Measurements from ENCODE around the gene FAM168A.

FAM168A gene

DNA sequence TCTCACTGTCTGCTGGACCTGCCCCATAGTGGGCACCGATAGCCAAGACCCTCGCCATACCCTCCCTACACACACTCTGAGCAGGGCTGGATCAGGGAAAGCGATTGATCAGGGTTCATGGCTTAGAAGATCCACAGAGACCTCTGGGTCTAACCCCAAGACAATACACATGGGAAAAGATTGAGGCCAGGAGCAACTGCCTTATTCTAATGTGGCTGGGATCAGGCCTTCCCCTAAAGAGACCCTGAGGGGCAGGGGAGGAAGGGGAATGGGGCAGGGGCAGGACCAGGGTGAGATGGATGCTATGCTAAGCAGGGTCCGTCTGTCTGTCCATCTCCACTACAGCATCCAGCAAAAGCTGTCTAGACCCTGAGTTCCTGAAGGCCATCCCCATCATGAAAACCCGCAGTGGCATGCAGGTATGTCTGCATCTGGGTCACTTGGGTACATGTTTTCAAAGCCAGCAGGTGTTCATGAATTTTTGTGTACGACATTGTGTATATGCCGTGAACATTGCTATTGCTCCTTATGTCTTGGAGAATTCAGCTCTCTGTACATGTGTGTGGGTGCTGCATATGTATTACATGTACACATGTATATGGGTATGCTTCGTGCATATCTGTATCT lies 237.1 kb downstream of the FAM168A start:
- no peak for DNase-seq

DNA sequence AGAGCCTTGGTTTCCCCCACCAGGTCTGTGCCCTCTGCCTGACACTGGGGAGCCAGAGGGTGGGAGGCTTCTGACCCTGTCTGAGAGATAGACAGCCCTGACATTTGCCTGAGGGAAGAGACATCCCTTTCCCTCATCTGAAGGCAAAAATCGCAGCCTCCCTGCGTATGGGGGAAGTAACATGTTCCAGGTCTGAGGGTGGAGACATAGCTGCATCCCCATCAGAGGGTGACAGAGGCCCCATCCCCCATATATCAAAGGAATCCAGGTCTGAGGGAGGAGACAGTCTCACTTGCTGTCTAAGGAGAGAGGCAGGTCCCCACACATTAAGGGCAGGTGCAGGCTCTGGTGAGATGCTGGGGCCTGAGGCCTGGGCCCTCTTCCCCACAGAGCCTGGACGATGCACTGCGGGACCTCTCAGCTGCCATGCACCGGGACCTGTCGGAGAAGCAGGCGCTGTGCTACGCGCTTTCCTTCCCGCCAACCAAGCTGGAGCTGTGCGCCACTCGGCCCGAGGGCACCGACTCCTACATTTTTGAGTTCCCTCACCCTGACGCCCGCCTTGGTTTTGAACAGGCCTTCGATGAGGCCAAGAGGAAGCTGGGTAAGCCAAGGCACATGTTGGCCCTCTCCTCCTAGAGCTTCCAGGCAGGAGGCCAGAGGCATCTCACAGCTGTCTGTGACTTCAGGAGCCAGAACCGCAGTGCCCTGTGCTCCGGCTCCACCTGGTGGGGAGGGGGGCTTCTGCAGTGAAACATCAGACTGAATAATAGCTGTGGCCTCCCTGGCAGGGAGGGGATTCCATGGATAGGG lies 237.8 kb downstream of the FAM168A start:
- DNase-seq: peak; percentile 28

DNA sequence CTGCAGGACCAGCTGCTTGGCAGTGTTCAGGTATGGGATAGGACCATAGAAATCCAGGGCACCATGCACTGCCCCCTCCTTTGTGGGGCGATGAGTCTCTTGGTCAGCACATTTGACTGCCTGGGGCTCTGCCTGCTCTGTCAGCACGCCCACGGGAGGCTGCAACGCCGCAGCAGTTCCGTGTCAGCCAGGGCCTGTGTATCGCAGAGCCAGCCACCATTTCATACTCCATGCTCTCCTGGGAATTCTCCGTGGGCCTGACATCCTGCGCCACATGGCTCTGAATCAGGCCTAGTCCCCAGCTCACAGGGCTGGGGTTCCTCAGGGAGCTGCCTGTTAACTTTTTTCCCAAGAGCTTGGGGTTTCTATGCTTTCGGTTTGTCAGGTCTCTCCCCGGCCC lies 238.6 kb downstream of the FAM168A start:
- DNase-seq: no peak

DNA sequence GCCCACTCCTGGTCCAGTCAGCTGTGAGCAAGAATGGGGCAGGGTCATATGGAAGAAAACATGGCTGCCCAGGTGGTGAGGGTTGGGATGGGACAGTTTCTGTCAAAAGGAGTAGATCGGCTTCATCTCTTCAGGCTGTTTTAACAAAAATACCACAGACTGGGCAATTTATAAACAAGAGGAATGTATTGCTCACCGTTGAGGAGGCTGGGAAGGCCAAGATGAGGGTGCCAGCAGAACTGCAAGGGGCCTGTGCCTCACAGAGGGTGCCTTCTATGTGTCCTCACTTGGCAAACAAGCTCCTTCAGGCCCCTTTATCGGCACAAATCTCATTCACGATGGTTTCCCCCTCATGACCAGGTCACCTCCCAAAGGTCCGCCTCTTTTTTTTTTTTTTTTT lies 239.8 kb downstream of the FAM168A start:
- DNase-seq: no peak

DNA sequence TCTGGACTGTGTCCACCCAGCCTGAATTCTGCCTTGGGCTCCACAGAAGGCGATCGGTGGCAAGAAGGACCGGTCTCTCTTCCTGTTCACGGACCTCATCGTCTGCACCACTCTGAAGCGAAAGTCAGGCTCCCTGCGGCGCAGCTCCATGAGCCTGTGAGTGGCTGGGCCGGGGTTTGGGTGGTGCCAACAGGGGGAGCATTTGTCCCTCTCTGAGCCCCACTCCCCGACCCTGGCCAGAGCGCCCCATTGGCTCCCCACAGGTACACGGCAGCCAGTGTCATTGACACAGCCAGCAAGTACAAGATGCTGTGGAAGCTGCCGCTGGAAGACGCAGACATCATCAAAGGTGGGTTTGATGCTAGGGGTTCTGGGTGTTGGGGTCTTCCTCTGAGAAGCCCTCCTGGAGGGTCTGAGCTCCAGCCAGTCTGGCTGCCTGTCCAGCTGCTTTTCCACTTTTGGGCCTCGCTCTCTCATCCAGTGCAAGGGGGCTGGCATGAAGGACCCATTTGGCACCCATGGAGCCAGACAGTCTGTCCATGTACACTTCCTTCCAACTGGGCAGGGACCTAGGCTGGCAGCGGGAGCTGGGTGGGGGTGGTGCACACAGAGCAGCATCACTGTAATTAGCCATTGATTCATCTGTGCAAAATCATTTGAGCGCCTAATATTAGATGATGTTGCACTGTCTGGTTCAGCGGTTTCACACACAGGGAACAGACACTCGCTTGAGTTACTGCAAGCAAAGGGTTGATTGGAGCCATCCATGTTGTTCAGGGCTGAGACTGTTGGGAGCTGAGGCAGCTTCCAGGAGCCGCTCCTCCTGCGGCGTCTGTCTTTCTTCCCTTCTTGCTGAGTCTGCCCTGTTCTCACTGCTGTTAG lies 240.7 kb downstream of the FAM168A start:
- no peak for DNase-seq

DNA sequence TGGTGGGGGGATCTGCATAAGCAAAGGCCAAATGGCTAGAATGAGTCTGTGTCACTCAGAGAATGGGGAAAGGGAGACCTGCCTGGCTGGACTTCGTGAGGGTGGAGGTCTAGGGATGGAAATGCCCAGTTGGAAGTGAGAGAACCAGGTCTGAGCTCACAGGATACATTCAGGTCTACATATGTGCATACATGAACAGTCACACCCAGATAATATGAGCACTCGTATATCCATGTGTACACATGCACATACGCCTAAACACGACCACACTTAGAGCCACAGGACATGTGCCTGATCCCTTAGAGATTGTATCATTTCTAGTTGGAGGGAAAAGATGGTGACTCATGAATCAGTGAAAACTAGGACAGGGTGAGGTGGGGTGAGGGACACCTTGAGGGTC lies 242.8 kb downstream of the FAM168A start:
- no peak for DNase-seq

DNA sequence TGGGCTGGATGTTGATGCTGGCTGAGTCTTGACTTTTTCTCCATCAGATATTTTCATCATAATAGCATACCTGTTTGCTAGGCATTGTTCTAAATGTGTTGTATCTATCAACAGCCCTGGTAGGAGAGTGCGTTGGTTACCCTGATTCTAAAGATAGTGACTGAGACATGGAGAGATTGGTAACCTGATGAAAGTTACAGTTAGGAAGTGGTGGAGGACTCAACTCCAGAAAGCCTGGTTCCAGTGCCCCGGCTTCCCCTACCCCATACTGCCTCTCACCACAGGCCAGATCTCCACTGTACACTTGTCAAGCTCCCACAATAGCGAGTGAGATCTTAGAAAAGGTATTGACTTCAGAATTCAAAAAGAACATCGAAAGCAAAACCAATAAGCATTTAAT lies 244.5 kb downstream of the FAM168A start:
- no peak for DNase-seq

DNA sequence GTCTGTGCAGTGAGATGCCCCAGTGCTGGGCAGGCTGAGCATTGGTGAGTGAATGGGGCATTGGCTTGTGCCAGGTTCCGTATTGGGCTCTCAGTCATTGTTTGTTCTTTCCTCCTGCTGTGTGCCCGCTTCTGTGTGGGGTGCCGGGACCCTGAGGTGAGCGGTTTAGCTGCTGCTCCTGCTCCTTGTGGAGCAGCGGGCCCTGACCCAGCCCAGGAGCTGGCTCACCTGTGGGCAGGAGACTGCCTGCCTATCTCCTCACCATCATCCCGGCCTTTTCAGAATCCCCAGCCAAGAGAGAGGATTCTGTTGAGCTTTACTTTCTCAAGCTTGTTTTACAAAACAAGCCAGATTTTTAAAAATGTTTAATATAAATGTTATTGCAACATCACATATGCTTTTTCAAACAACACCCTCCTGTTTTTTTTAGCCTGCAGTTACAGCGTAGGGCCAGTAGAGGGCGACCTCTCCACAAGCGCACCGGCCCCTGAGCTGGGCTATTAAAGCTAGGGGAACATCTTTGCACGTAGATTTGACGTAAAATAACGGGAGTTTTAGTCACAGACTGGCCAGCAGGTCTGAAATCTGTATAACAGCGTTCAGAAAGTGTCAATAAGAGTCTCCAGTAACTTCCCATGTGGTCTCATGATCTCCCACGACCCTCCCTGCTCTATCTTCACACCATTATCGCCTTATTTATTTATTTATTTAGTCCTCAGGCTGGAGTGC lies 246.8 kb downstream of the FAM168A start:
- peak; percentile 41 for DNase-seq

Measured in activated gamma-delta T cell treated with Interleukin-2 at 50 U/mL for 16 hours (primary cell).